Upper lobe of left lung (tissue), 4 donors: ENCODE measurements around the gene LY6G5C.

Experiments used
- CTCF ChIP-seq, 6 experiments: fragments of 450-650 bp in 4 of 6; fragments of 200-600 bp in 2 of 6; sonication (generic) in 2 of 6; IDR thresholded peaks; one replicate each; pipeline ENCODE4 v1.5.1; 2016 to 2019; ENCODE audit warnings: antibody characterized with exemption in 6 of 6
- EP300 ChIP-seq, 4 donors: sonication (generic); formaldehyde crosslinking; IDR thresholded peaks; one replicate each; pipeline ENCODE4 v1.5.1; 2017; ENCODE audit warnings: antibody characterized with exemption in 4 of 4, control low read depth in 2 of 4
- POLR2A ChIP-seq, 4 donors: fragments of 450-650 bp; IDR thresholded peaks; one replicate each; pipeline ENCODE4 v1.5.1; 2016 to 2017; ENCODE audit warnings: antibody characterized with exemption in 4 of 4, mild to moderate bottlenecking in 2 of 4
- POLR2AphosphoS5 ChIP-seq, 2 donors: sonication (generic); formaldehyde crosslinking; IDR thresholded peaks; one replicate each; pipeline ENCODE4 v1.5.1; 2017; ENCODE audit warnings: antibody characterized with exemption in 2 of 2

- TF ChIP-seq CTCF (IDR thresholded peaks at IDR 0.05), result no peak
- peak; percentile 75 to 85 for TF ChIP-seq POLR2AphosphoS5 (IDR thresholded peaks at IDR 0.05)
- peak in 3 of 4 donors; percentile 49 to 66 (median 58) for TF ChIP-seq POLR2A (IDR thresholded peaks at IDR 0.05)
- TF ChIP-seq EP300 (IDR thresholded peaks at IDR 0.05), result peak in 1 of 4 donors; percentile 50
Observed at GRCh38 chr6:31664790-31665500, 15.9 kb downstream of the LY6G5C start, which contains the start of gene GPANK1.
